GM12878 (cell line): Measurements from ENCODE around the gene CCNJL. TPM values are rescaled to one million over a fixed set of nuclear protein-coding genes. Genes with fewer than 3 reads are reported as not detected.

Experiments
- ATAC-seq: fragments of 200-7000 bp; cut with Tn5 transposase; 3 replicates; pipeline ENCODE4 v1.9.1; 2020; ENCODE audit warnings: mild to moderate bottlenecking, moderate library complexity
- BruUV-seq: library from RNA; stranded (reverse); fragments of 400-500 nt; replicated peaks from 2 replicates; lab custom pipeline; 2021; lab: Mats Ljungman, UMichigan
- CTCF ChIA-PET: fragments of 300-600 bp; sonication (Branson Sonifier 250); formaldehyde crosslinking; extraction: SDS; loops from one replicate; lab custom pipeline; 2021; ENCODE audit warnings: inconsistent platforms; lab: Yijun Ruan, JAX
- POLR2A ChIA-PET: fragments of 350-600 bp; formaldehyde crosslinking; extraction: SDS; loops from one replicate; lab custom pipeline; 2021; ENCODE audit warnings: inconsistent platforms; lab: Charles Lee
- RAD21 ChIA-PET: fragments of 300-600 bp; sonication (Branson Sonifier 250); formaldehyde crosslinking; loops from one replicate; lab custom pipeline; 2023; ENCODE audit warnings: antibody characterized with exemption; ENCODE audit not compliant: unreplicated experiment; lab: Charles Lee
- SMC1A ChIA-PET: fragments of 300-600 bp; sonication (Branson Sonifier 250); formaldehyde crosslinking; loops from one replicate; lab custom pipeline; 2023; ENCODE audit not compliant: unreplicated experiment, uncharacterized antibody; lab: Charles Lee
- DNase-seq: peaks from one replicate; pipeline ENCODE4 v3.0.0-alpha.2; 2011; ENCODE audit warnings: low read depth, low spot score
- FAIRE-seq: peaks from 3 replicates; lab custom pipeline; 2011; peaks lifted over from hg19 to GRCh38; lab: Jason Lieb, UNC
- H2AFZ ChIP-seq: 2 replicates; pipeline ENCODE4 v1.6.0; 2011; ENCODE audit warnings: low read depth, low read length, control low read depth; ENCODE audit not compliant: control insufficient read depth
- H3K27ac ChIP-seq: 2 replicates; pipeline ENCODE4 v1.5.1; 2011; ENCODE audit warnings: control low read depth; ENCODE audit not compliant: control insufficient read depth, insufficient read depth
- H3K27me3 ChIP-seq, 2 experiments: replicated peaks in 1 of 2; 2 replicates each; pipeline versions ENCODE4 v1.6.0 to v1.6.1; 2011; ENCODE audit warnings: low read length in 1 of 2; ENCODE audit not compliant: control insufficient read depth in 2 of 2, insufficient read depth in 2 of 2
- H3K36me3 ChIP-seq, 2 experiments: 2 replicates each; pipeline ENCODE4 v1.5.1; 2011; ENCODE audit warnings: low read length in 1 of 2; ENCODE audit not compliant: control insufficient read depth in 2 of 2, insufficient read depth in 2 of 2
- H3K4me1 ChIP-seq: 2 replicates; pipeline ENCODE4 v1.6.1; 2011; ENCODE audit warnings: mild to moderate bottlenecking, low read length, moderate library complexity, mixed read lengths; ENCODE audit not compliant: control insufficient read depth, insufficient read depth
- H3K4me2 ChIP-seq: 2 replicates; pipeline ENCODE4 v1.6.0; 2011; ENCODE audit warnings: control low read depth; ENCODE audit not compliant: control insufficient read depth, insufficient read depth
- H3K4me3 ChIP-seq: fragments of 200-600 bp; sonication (generic); 2 replicates; pipeline ENCODE4 v1.5.1; 2016
- H3K79me2 ChIP-seq: 2 replicates; pipeline ENCODE4 v1.6.0; 2011; ENCODE audit warnings: low read length; ENCODE audit not compliant: control insufficient read depth, insufficient read depth
- H3K9ac ChIP-seq: 2 replicates; pipeline ENCODE4 v1.8.0; 2011; ENCODE audit warnings: low read length, control low read depth, mixed read lengths; ENCODE audit not compliant: control insufficient read depth, insufficient read depth
- H3K9me3 ChIP-seq: replicated peaks from 3 replicates; pipeline ENCODE4 v1.5.1; 2011; ENCODE audit warnings: mild to moderate bottlenecking, low read length; ENCODE audit not compliant: control insufficient read depth, insufficient read depth
- H4K20me1 ChIP-seq: 2 replicates; pipeline ENCODE4 v1.6.0; 2011; ENCODE audit not compliant: control insufficient read depth, insufficient read depth
- CTCF ChIP-seq, 3 experiments: IDR thresholded peaks in 2 of 3; conservative IDR thresholded peaks in 1 of 3; 2 replicates each; pipeline ENCODE4 v1.5.1; 2011; ENCODE audit warnings: low read depth in 3 of 3, low read length in 3 of 3, mild to moderate bottlenecking in 3 of 3, control low read depth in 2 of 3, moderate library complexity in 2 of 3, inconsistent platforms in 1 of 3, mixed read lengths in 1 of 3; ENCODE audit not compliant: control insufficient read depth in 2 of 3, insufficient read depth in 1 of 3; ENCODE audit errors: extremely low read depth in 1 of 3
- ELK1 ChIP-seq: IDR thresholded peaks from 2 replicates; pipeline ENCODE4 v1.6.1; 2012; ENCODE audit warnings: low read depth, low read length, improper control_type of control experiment
- KDM1A ChIP-seq: fragments of 200-600 bp; sonication (generic); IDR thresholded peaks from 2 replicates; pipeline ENCODE4 v1.6.1; 2016; ENCODE audit warnings: borderline replicate concordance
- MAX ChIP-seq: IDR thresholded peaks from 2 replicates; pipeline ENCODE4 v1.6.1; 2012; ENCODE audit warnings: low read depth, low read length, improper control_type of control experiment
- PAX8 ChIP-seq: fragments of 450-650 bp; IDR thresholded peaks from 2 replicates; pipeline ENCODE4 v1.6.1; 2017; ENCODE audit warnings: mild to moderate bottlenecking, moderate library complexity
- RFX5 ChIP-seq: IDR thresholded peaks from 2 replicates; pipeline ENCODE4 v1.6.1; 2011; ENCODE audit warnings: low read depth, low read length, improper control_type of control experiment
- RUNX3 ChIP-seq: IDR thresholded peaks from 2 replicates; pipeline ENCODE4 v1.6.1; 2012; ENCODE audit warnings: low read length, inconsistent platforms
- TAF1 ChIP-seq: IDR thresholded peaks from 2 replicates; pipeline ENCODE4 v1.6.1; 2011; ENCODE audit warnings: mild to moderate bottlenecking, low read depth, low read length, borderline replicate concordance
- YBX1 ChIP-seq: fragments of 450-650 bp; IDR thresholded peaks from 2 replicates; pipeline ENCODE4 v1.6.1; 2016; ENCODE audit warnings: antibody characterized with exemption
- WGBS: methylation state at CpG from one replicate; pipeline ENCODE4 v1.1.6; 2016; ENCODE audit warnings: low lambda C conversion rate; ENCODE audit not compliant: insufficient replicate concordance, insufficient coverage; ENCODE audit errors: missing lambda C conversion rate; 5-methylcytosine and 5-hydroxymethylcytosine counted together
- in situ Hi-C: fragments of 300-500 bp; cut with MboI; formaldehyde crosslinking; loops from 9 replicates; pipeline ENCODE4 v1.14.3; 2018; ENCODE audit warnings: mixed read lengths
- intact Hi-C: fragments of 100-400 bp; cut with micrococcal nuclease; formaldehyde crosslinking; loops from one replicate; pipeline ENCODE4 v1.14.2; 2022; ENCODE audit not compliant: unreplicated experiment
- polyA plus RNA-seq, 11 experiments: library from polyadenylated mRNA; depleted of rRNA in 4 of 11; unstranded in 6 of 11; stranded (reverse) in 5 of 11; fragments of >200 nt; fragmentation: Nextera tagmentation in 4 of 11; fragmentation: Illumina TruSeq in 1 of 11; extraction: Ambion mirVana in 4 of 11; extraction: Trizol in 1 of 11; gene quantifications; 1 replicate in 1 of 11; 2 replicates in 10 of 11; pipeline versions ENCODE4 v1.2.1 to v1.2.3, GENCODE V29; 2011 to 2016; ENCODE audit warnings: inconsistent platforms in 2 of 11, missing spikeins in 2 of 11, low read depth in 1 of 11
- total RNA-seq, 4 experiments: library from RNA; depleted of rRNA in 3 of 4; stranded (reverse); fragments of >200 nt in 3 of 4; fragmentation: Illumina TruSeq in 1 of 4; extraction: Trizol in 1 of 4; gene quantifications; 2 replicates each; pipeline versions ENCODE4 v1.2.1 to v1.2.3, GENCODE V29; 2013 to 2021

The CCNJL gene
- total and polyA plus RNA-seq, 10 of the 15 experiments (the other 5 are each of a cell fraction or from before 2014, with no cell fraction given): 0.09 to 0.20 (median 0.10) TPM; not detected in 7

DNA sequence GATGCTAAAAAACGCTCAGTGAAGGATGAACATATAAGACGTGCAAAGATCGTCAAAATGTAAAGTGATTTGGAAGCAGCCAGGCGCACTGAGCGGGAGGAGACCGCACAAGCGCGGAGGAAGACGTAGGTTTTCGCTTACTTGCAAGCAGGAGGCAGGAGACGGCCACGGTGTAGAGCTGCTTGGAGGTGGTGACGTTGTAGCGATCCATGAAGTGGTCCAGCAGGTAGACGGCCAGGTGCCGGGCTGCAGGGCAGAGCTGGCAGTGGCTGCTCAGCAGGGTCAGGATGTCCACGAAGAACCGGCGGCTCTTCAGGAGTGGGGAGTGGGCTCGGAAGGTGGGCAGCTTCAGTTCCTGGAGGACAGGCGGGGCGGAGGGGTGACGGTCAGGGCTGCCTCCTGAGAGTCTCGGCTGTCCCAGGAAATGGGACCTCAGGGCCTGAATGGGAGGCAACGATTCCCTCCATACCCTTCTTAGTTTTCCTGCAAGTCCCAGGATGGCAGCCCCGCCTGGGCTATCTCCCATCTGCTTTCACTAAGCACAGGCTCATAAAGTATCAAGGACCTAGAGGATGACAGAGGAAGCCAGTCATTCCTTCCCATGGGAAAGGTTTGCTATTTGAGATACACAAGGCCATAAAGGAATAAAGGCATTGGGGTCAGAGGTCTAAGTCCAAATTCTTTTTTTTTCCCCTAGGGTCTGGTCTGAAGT lies 31.8 kb downstream of the CCNJL start:
- H3K4me1 ChIP-seq: no peaks in the 10 kb centered on the region
- no peak overlapping the region for H2AFZ ChIP-seq
- ChIA-PET SMC1A (no interaction called here), RAD21 (no interaction called here), CTCF (no interaction called here), POLR2A (no interaction called here)
- H3K4me2 ChIP-seq: no peak overlapping the region
- no peak for DNase-seq
- in situ Hi-C loops (no loop called here), intact Hi-C loops (no loop called here)
- FAIRE-seq: no peak
- TF ChIP-seq PAX8: no peak
- no peak for TF ChIP-seq CTCF (IDR thresholded peaks at IDR 0.05 in 2 of 3, conservative IDR thresholded peaks at IDR 0.05 in 1 of 3; ENCODE audit: control insufficient read depth in 2 of 3, extremely low read depth in 1 of 3, insufficient read depth in 1 of 3, low read depth in 3 of 3, low read length in 3 of 3)
- no peak for TF ChIP-seq RFX5
- no peak for TF ChIP-seq MAX
- no peak for TF ChIP-seq YBX1
- no peak for TF ChIP-seq RUNX3
- no peak for TF ChIP-seq ELK1
- no peak for TF ChIP-seq TAF1
- TF ChIP-seq KDM1A: no peak
- WGBS: 51% methylated on average over 26 of the region's 26 CpGs
- H3K4me3 ChIP-seq: no peak overlapping the region
- no peak overlapping the region for H3K9ac ChIP-seq
- no peak for ATAC-seq
- no peaks in the 10 kb centered on the region; a peak in 1 of 4 replicates for H3K27me3 ChIP-seq
- H3K79me2 ChIP-seq: no peaks in the 10 kb centered on the region
- no peaks in the 10 kb centered on the region for H3K9me3 ChIP-seq
- no peaks in the 10 kb centered on the region for H3K36me3 ChIP-seq
- BruUV-seq: no TSS peak
- H4K20me1 ChIP-seq: no peaks in the 10 kb centered on the region
- no peak overlapping the region for H3K27ac ChIP-seq
